WTC11 (cell line): ENCODE measurements around the gene PRPF6. TPM values are rescaled to one million over a fixed set of nuclear protein-coding genes. Genes with fewer than 3 reads are reported as not detected.

Experiments used
- ATAC-seq: fragments of 200-7000 bp; cut with Tn5 transposase; 2 replicates; pipeline ENCODE4 v1.10.0; 2021; ENCODE audit warnings: mild to moderate bottlenecking, moderate library complexity
- CTCF ChIA-PET: fragments of 300-600 bp; sonication (Branson Sonifier 250); formaldehyde crosslinking; loops from one replicate; lab custom pipeline; 2021; ENCODE audit warnings: antibody characterized with exemption; lab: Charles Lee
- POLR2A ChIA-PET: fragments of 350-600 bp; sonication (Branson Sonifier 250); formaldehyde crosslinking; loops from one replicate; lab custom pipeline; 2021; ENCODE audit warnings: antibody characterized with exemption; lab: Charles Lee
- DNase-seq: peaks from one replicate; pipeline ENCODE4 v3.0.0; 2021; ENCODE audit warnings: low spot score
- H3K27ac Mint-ChIP-seq: 2 replicates; pipeline ENCODE4 v1.8.0; 2021; ENCODE audit warnings: mixed read lengths
- H3K27me3 Mint-ChIP-seq: 2 replicates; pipeline ENCODE4 v1.8.0; 2021; ENCODE audit warnings: low read depth, mild to moderate bottlenecking, moderate library complexity, mixed read lengths
- H3K36me3 Mint-ChIP-seq: 2 replicates; pipeline ENCODE4 v1.8.0; 2021; ENCODE audit warnings: mixed read lengths
- H3K4me1 Mint-ChIP-seq: 2 replicates; pipeline ENCODE4 v1.8.0; 2022; ENCODE audit warnings: mixed read lengths
- H3K4me3 Mint-ChIP-seq: 2 replicates; pipeline ENCODE4 v1.8.0; 2021; ENCODE audit warnings: mild to moderate bottlenecking, moderate library complexity, mixed read lengths
- H3K9me3 Mint-ChIP-seq: 2 replicates; pipeline ENCODE4 v1.8.0; 2021; ENCODE audit warnings: mixed read lengths
- CBFB ChIP-seq: sonication (generic); formaldehyde crosslinking; IDR thresholded peaks from 2 replicates; pipeline ENCODE4 v1.8.1; 2022; ENCODE audit warnings: mild to moderate bottlenecking, low read depth, missing genetic modification reagents
- EMX1 ChIP-seq: fragments of 250-450 bp; sonication (Bioruptor Pico); IDR thresholded peaks from 2 replicates; pipeline ENCODE4 v1.8.0; 2021; ENCODE audit warnings: mild to moderate bottlenecking
- ETV6 ChIP-seq: sonication (generic); formaldehyde crosslinking; IDR thresholded peaks from 2 replicates; pipeline ENCODE4 v1.8.1; 2022; ENCODE audit warnings: mild to moderate bottlenecking, missing genetic modification reagents
- GABPB1 ChIP-seq: sonication (generic); formaldehyde crosslinking; IDR thresholded peaks from 2 replicates; pipeline ENCODE4 v1.8.1; 2023; ENCODE audit warnings: mild to moderate bottlenecking, missing genetic modification reagents
- JUN ChIP-seq: sonication (generic); formaldehyde crosslinking; IDR thresholded peaks from 2 replicates; pipeline ENCODE4 v1.8.0; 2023; ENCODE audit warnings: mild to moderate bottlenecking, missing genetic modification reagents
- MYBL2 ChIP-seq: sonication (generic); formaldehyde crosslinking; IDR thresholded peaks from 2 replicates; pipeline ENCODE4 v1.8.1; 2023; ENCODE audit warnings: mild to moderate bottlenecking, moderate library complexity, missing genetic modification reagents
- NFE2L1 ChIP-seq: sonication (generic); formaldehyde crosslinking; IDR thresholded peaks from 2 replicates; pipeline ENCODE4 v1.8.1; 2023; ENCODE audit warnings: missing genetic modification reagents
- NR3C1 ChIP-seq: sonication (generic); formaldehyde crosslinking; conservative IDR thresholded peaks from 2 replicates; pipeline ENCODE4 v1.8.1; 2023; ENCODE audit warnings: low read depth, mild to moderate bottlenecking, missing genetic modification reagents
- OVOL2 ChIP-seq: fragments of 250-450 bp; sonication (Bioruptor Pico); IDR thresholded peaks from 2 replicates; pipeline ENCODE4 v1.9.0; 2021; ENCODE audit warnings: mild to moderate bottlenecking, borderline replicate concordance
- PRRX2 ChIP-seq: fragments of 250-450 bp; sonication (Bioruptor Pico); IDR thresholded peaks from 2 replicates; pipeline ENCODE4 v1.8.0; 2021; ENCODE audit warnings: mild to moderate bottlenecking
- RELA ChIP-seq: sonication (generic); formaldehyde crosslinking; IDR thresholded peaks from 2 replicates; pipeline ENCODE4 v1.8.1; 2022; ENCODE audit warnings: missing genetic modification reagents, mild to moderate bottlenecking, borderline replicate concordance
- SMAD3 ChIP-seq: sonication (generic); formaldehyde crosslinking; IDR thresholded peaks from 2 replicates; pipeline ENCODE4 v1.8.0; 2022; ENCODE audit warnings: missing genetic modification reagents, mild to moderate bottlenecking, borderline replicate concordance
- TP53 ChIP-seq: sonication (generic); formaldehyde crosslinking; IDR thresholded peaks from 2 replicates; pipeline ENCODE4 v1.8.1; 2023; ENCODE audit warnings: mild to moderate bottlenecking, missing genetic modification reagents
- ZNF232 ChIP-seq: sonication (generic); formaldehyde crosslinking; IDR thresholded peaks from 2 replicates; pipeline ENCODE4 v1.8.0; 2022; ENCODE audit warnings: mild to moderate bottlenecking, missing genetic modification reagents
- ZNF423 ChIP-seq: fragments of 250-450 bp; sonication (Bioruptor Pico); IDR thresholded peaks from 2 replicates; pipeline ENCODE4 v2.1.2; 2022; ENCODE audit warnings: mild to moderate bottlenecking, moderate library complexity
- total RNA-seq: library from RNA; stranded (reverse); gene quantifications from 3 replicates; pipeline ENCODE4 v1.2.3, GENCODE V29; 2021
- TF ChIP-seq, protein P1 (sequence below): fragments of 250-450 bp; sonication (Bioruptor Pico); IDR thresholded peaks from 2 replicates; pipeline ENCODE4 v2.1.2; 2022; ENCODE audit warnings: mild to moderate bottlenecking, moderate library complexity
- TF ChIP-seq, protein P2 (sequence below): sonication (generic); formaldehyde crosslinking; IDR thresholded peaks from 2 replicates; pipeline ENCODE4 v1.8.0; 2022; ENCODE audit warnings: mild to moderate bottlenecking, missing genetic modification reagents
- TF ChIP-seq, protein P3 (sequence below): fragments of 250-450 bp; sonication (Bioruptor Pico); IDR thresholded peaks from 2 replicates; pipeline ENCODE4 v1.8.0; 2021; ENCODE audit warnings: mild to moderate bottlenecking
- TF ChIP-seq, protein P4 (sequence below): sonication (generic); formaldehyde crosslinking; IDR thresholded peaks from 2 replicates; pipeline ENCODE4 v1.8.1; 2023; ENCODE audit warnings: mild to moderate bottlenecking, missing genetic modification reagents, moderate library complexity
- TF ChIP-seq, protein P5 (sequence below): sonication (generic); formaldehyde crosslinking; IDR thresholded peaks from 2 replicates; pipeline ENCODE4 v1.8.1; 2022; ENCODE audit warnings: mild to moderate bottlenecking, missing genetic modification reagents, moderate library complexity, borderline replicate concordance
- TF ChIP-seq, protein P6 (sequence below): fragments of 250-450 bp; sonication (Bioruptor Pico); IDR thresholded peaks from 2 replicates; pipeline ENCODE4 v1.9.0; 2021; ENCODE audit warnings: moderate library complexity, mild to moderate bottlenecking, inconsistent platforms, borderline replicate concordance
- TF ChIP-seq, protein P7 (sequence below): sonication (generic); formaldehyde crosslinking; IDR thresholded peaks from 2 replicates; pipeline ENCODE4 v1.8.0; 2023; ENCODE audit warnings: missing genetic modification reagents
- TF ChIP-seq, protein P8 (sequence below): sonication (generic); formaldehyde crosslinking; IDR thresholded peaks from 2 replicates; pipeline ENCODE4 v1.8.1; 2023; ENCODE audit warnings: mild to moderate bottlenecking, missing genetic modification reagents

The PRPF6 gene
- total RNA-seq, 1 experiment from 2014 or later, result 79.4 TPM

DNA sequence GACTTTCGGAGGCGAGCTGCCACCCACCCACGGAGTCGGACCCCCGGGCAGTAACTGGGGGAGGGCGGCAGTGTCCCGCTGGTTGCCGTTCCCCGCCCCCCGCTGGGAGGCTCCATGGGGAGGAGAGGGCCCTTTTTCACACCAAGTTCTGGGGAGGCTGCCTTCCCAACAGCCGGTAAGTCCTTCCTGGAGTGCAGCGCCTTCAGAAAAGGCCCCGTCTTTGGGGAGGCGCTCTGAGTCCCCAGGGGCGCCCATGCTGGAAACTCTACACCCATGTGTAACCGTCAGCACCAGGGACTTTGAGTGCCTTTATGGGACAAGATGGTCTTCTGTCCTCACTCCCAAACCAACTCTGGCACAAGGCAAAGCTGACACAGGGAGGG lies 68.9 kb downstream of the PRPF6 start:
- peaks cover 28% of the 10 kb centered on the region for H3K4me1 Mint-ChIP-seq
- DNase-seq, result no peak
- no peaks in the 10 kb centered on the region for H3K9me3 Mint-ChIP-seq
- H3K4me3 Mint-ChIP-seq, result peak overlapping the region; percentile 57
- no peak for ATAC-seq
- TF ChIP-seq, protein P1, sequence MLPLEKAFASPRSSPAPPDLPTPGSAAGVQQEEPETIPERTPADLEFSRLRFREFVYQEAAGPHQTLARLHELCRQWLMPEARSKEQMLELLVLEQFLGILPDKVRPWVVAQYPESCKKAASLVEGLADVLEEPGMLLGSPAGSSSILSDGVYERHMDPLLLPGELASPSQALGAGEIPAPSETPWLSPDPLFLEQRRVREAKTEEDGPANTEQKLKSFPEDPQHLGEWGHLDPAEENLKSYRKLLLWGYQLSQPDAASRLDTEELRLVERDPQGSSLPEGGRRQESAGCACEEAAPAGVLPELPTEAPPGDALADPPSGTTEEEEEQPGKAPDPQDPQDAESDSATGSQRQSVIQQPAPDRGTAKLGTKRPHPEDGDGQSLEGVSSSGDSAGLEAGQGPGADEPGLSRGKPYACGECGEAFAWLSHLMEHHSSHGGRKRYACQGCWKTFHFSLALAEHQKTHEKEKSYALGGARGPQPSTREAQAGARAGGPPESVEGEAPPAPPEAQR (CRISPR knock-in tag), result no peak
- TF ChIP-seq ZNF423 (CRISPR knock-in tag), result peak; percentile 86
- CTCF ChIA-PET, result interaction anchor here (0.7 to 2.3 kb wide), 9 partner anchors 7 to 76 kb away, joined by 3 to 15 read pairs (median 5); partner anchors contain the start of genes LKAAEAR1, PRPF6 and TCEA2
- peaks cover 62% of the 10 kb centered on the region for H3K27me3 Mint-ChIP-seq
- POLR2A ChIA-PET, result no interaction called here
- H3K36me3 Mint-ChIP-seq, result no peaks in the 10 kb centered on the region
- no peak overlapping the region for H3K27ac Mint-ChIP-seq

DNA sequence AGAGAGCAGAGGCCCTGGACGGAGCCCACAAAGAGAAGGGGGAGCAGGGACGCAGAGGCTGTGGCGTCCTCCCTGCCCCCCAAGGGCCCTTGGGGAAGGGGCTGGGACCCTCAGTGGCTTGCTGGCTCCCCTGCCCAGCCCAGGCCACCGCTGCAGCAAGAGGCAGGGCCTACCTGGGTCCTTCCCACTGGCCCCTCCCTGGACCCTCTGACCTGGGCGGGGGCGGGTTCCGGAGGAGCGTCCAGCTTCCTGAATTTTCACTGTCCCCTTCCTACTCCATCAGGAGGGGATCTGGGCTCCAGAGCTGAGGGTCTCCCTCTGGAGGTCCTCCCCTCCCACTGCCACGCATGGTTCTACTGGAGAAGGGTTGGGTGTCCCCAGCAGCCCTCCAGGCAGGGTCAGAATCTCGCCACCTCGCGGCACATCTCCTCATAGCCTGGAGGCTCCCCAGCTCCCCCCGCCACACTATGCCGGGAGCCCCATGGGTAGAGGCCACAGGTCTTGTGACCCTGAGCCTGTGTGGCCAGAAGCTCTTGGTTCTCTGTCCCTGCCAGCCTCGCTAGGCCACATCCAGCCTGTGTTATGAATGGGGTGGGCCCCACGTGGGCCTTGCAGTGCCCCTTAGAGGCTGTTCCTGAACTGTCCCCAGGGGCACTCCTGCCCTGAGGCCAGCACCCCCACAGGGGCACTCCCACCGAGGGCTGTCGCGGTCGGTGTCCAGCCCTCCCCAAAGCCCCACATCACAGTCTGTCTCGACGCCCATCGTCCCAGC lies 69.5 kb downstream of the PRPF6 start:
- DNase-seq (no peak), ATAC-seq (no peak)
- H3K36me3 Mint-ChIP-seq, result no peaks in the 10 kb centered on the region
- H3K9me3 Mint-ChIP-seq, result no peaks in the 10 kb centered on the region
- H3K4me1 Mint-ChIP-seq, result peaks cover 24% of the 10 kb centered on the region
- CTCF ChIA-PET, result interaction anchor here (0.7 to 2.3 kb wide), 9 partner anchors 7 to 77 kb away, joined by 3 to 15 read pairs (median 5); partner anchors contain the start of genes LKAAEAR1, PRPF6 and TCEA2
- H3K4me3 Mint-ChIP-seq, result peak overlapping the region; percentile 25; the same call in 1 of the 2 replicates
- POLR2A ChIA-PET, result no interaction called here
- TF ChIP-seq MYBL2 (CRISPR knock-in tag), result no peak
- TF ChIP-seq, protein P2, sequence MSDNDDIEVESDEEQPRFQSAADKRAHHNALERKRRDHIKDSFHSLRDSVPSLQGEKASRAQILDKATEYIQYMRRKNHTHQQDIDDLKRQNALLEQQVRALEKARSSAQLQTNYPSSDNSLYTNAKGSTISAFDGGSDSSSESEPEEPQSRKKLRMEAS (CRISPR knock-in tag), result no peak
- TF ChIP-seq, protein P3, sequence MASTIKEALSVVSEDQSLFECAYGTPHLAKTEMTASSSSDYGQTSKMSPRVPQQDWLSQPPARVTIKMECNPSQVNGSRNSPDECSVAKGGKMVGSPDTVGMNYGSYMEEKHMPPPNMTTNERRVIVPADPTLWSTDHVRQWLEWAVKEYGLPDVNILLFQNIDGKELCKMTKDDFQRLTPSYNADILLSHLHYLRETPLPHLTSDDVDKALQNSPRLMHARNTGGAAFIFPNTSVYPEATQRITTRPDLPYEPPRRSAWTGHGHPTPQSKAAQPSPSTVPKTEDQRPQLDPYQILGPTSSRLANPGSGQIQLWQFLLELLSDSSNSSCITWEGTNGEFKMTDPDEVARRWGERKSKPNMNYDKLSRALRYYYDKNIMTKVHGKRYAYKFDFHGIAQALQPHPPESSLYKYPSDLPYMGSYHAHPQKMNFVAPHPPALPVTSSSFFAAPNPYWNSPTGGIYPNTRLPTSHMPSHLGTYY (CRISPR knock-in tag), result no peak
- TF ChIP-seq GABPB1 (CRISPR knock-in tag), result peak; percentile 20; the same call in 1 of the 2 replicates
- no peak overlapping the region for H3K27ac Mint-ChIP-seq
- peaks cover 56% of the 10 kb centered on the region for H3K27me3 Mint-ChIP-seq

DNA sequence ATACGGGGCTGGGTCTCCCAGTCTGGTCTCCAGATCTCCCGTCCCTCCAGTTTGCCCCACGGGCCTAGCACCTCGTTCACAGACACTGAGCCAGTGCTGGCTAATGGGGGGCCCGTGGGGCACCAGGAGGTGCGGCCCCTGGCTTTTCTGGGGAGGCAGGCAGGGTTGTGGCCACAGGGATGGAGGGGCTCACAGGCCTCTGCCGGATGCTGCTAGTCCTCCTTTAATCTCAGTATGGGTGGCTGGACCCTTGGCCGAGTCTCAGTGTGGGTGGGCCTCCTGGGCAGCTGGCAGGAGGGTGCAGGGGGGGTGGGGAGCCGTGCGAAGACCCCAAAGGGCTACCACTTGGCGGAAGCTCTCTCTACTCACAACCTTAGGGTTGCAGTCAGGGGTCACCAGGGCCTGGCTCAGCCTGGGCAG lies 70.1 kb downstream of the PRPF6 start:
- no peaks in the 10 kb centered on the region for H3K9me3 Mint-ChIP-seq
- H3K4me3 Mint-ChIP-seq, result no peak overlapping the region
- peaks cover 50% of the 10 kb centered on the region for H3K27me3 Mint-ChIP-seq
- DNase-seq, result no peak
- no peak overlapping the region for H3K27ac Mint-ChIP-seq
- ChIA-PET POLR2A (no interaction called here), CTCF (interaction anchor here (0.8 to 2.3 kb wide), 6 partner anchors 11 to 117 kb away, joined by 3 to 15 read pairs (median 6); partner anchors contain the start of genes LKAAEAR1 and TCEA2)
- H3K4me1 Mint-ChIP-seq, result peaks cover 18% of the 10 kb centered on the region
- no peak for ATAC-seq
- H3K36me3 Mint-ChIP-seq, result no peaks in the 10 kb centered on the region
- TF ChIP-seq TP53 (CRISPR knock-in tag) (no peak), OVOL2 (CRISPR knock-in tag) (no peak), JUN (CRISPR knock-in tag) (no peak), ETV6 (no peak), ZNF423 (CRISPR knock-in tag) (no peak), PRRX2 (CRISPR knock-in tag) (no peak), CBFB (CRISPR knock-in tag) (no peak), SMAD3 (CRISPR knock-in tag) (no peak), RELA (CRISPR knock-in tag) (no peak), NR3C1 (CRISPR knock-in tag) (no peak), NFE2L1 (CRISPR knock-in tag) (no peak), ZNF232 (CRISPR knock-in tag) (no peak), EMX1 (CRISPR knock-in tag) (no peak)
- TF ChIP-seq, protein P4, sequence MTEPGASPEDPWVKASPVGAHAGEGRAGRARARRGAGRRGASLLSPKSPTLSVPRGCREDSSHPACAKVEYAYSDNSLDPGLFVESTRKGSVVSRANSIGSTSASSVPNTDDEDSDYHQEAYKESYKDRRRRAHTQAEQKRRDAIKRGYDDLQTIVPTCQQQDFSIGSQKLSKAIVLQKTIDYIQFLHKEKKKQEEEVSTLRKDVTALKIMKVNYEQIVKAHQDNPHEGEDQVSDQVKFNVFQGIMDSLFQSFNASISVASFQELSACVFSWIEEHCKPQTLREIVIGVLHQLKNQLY (CRISPR knock-in tag), result no peak
- TF ChIP-seq, protein P5, sequence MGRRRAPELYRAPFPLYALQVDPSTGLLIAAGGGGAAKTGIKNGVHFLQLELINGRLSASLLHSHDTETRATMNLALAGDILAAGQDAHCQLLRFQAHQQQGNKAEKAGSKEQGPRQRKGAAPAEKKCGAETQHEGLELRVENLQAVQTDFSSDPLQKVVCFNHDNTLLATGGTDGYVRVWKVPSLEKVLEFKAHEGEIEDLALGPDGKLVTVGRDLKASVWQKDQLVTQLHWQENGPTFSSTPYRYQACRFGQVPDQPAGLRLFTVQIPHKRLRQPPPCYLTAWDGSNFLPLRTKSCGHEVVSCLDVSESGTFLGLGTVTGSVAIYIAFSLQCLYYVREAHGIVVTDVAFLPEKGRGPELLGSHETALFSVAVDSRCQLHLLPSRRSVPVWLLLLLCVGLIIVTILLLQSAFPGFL (CRISPR knock-in tag), result no peak
- TF ChIP-seq, protein P6, sequence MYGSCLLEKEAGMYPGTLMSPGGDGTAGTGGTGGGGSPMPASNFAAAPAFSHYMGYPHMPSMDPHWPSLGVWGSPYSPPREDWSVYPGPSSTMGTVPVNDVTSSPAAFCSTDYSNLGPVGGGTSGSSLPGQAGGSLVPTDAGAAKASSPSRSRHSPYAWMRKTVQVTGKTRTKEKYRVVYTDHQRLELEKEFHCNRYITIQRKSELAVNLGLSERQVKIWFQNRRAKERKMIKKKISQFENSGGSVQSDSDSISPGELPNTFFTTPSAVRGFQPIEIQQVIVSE (CRISPR knock-in tag), result no peak
- TF ChIP-seq, protein P7, sequence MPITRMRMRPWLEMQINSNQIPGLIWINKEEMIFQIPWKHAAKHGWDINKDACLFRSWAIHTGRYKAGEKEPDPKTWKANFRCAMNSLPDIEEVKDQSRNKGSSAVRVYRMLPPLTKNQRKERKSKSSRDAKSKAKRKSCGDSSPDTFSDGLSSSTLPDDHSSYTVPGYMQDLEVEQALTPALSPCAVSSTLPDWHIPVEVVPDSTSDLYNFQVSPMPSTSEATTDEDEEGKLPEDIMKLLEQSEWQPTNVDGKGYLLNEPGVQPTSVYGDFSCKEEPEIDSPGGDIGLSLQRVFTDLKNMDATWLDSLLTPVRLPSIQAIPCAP (CRISPR knock-in tag), result no peak
- TF ChIP-seq, protein P8, sequence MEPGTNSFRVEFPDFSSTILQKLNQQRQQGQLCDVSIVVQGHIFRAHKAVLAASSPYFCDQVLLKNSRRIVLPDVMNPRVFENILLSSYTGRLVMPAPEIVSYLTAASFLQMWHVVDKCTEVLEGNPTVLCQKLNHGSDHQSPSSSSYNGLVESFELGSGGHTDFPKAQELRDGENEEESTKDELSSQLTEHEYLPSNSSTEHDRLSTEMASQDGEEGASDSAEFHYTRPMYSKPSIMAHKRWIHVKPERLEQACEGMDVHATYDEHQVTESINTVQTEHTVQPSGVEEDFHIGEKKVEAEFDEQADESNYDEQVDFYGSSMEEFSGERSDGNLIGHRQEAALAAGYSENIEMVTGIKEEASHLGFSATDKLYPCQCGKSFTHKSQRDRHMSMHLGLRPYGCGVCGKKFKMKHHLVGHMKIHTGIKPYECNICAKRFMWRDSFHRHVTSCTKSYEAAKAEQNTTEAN (CRISPR knock-in tag), result no peak
